CD4-positive, alpha-beta T cell treated with Interleukin-4 for 4 hours (primary cell): Measurements from ENCODE around the gene SREBF2.
A peak's percentile ranks its signal among the peaks of the same experiment; 100 is the strongest.

ENCODE experiments used
- DNase-seq: peaks from one replicate; pipeline ENCODE4 v3.0.0-alpha.2; 2020

Gene SREBF2

DNA sequence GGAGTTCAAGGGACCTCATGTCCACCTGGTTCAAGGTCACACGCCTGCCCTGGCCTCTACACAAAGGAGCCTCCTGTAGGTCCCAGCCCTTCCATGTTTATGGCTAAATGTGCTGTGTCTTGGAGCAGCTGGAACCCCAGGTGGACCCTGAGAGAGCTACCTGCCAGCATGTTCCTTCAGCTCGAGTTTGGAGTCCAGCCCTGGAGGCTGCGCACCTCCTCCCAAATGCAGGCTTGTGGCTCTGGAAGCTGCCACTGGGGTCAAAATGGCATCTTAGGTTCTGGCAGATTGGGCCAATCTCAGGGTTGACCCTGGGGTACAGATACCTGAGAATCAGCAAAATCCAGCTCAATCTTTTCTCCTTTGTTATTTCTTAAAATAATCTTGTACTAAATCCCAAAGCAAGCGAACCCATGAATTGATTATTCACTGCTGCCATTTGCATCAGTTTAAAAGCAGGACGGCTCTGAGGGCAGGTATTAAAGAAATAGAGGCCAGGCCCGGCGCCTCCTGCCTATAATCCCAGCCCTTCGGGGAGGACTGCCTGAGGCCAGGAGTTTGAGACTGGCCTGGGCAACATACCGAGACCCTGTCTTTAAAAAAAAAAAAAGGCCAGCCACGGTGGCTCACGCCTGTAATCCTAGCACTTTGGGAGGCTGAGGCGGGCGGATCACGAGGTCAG lies 90.8 kb downstream of the SREBF2 start:
- no peak for DNase-seq

GRCh38 chr22:41925783-41926460 lies 93.0 kb downstream of the SREBF2 start:
- DNase-seq = peak; percentile 64

DNA sequence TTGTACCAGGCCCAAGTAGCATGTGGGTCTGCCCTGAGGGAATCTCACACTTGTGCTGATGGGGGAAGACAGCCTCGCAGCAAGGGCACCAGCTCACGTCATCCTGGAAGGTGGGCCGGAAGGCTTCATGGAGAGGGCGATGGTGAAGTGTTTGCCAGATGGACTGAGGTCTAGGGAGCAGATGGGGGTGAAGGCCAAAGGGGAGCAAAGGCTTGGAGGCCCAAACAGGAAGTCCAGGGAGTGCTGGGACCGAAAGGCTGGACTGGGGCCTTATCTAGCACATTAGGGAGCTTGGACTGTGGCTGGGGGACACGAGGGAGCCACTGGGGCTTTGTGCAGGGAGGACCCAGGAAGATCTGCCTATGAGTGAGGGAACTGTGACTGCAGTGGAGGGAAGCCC lies 94.9 kb downstream of the SREBF2 start:
- no peak for DNase-seq

- DNase-seq = no peak
These were observed 95.9 kb downstream of the SREBF2 start for GRCh38 chr22:41928593-41929417.

- DNase-seq = no peak
These were observed 96.5 kb downstream of the SREBF2 start for GRCh38 chr22:41929418-41929810.

GRCh38 chr22:41931701-41932269 lies 98.9 kb downstream of the SREBF2 start:
- no peak for DNase-seq

- no peak for DNase-seq
These were observed 99.4 kb downstream of the SREBF2 start for GRCh38 chr22:41932353-41932752.

DNA sequence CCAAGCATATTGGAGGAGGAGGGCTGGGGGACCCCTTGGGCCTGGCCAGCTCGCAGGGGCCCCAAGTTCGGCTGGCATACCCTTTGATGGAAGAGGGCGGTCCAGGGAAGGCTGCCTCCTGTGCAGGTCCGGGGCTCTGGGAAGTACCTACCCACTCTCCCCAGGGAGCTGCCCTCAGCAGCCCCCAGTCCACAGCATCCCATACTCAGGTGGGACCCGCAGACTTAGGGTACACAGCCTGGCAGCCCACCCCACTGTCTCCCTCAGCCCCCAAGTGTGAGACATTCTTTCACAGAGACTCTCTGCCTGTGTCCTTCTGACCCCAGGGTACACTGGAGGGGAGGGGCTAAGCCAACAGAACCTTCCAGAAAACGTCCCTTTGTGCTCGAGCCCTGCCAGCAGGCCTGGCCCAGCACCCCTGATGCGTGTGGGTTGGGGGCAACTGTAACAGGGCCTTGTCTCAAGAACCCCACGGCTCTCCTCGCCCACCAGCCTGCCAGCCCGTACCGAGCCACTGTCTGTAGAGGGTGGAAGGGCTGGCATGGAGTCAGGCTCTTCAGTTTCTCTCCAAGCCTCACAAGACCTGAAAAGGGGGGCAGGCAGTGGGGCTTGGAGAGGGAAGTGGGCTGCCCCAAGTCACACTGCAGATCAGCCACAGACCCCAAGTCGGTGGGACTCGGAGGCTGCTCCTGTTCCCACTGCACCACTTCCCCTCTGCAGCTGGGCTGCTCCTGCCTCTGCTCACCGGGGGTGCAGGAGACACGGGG lies 100.7 kb downstream of the SREBF2 start:
- DNase-seq = no peak

DNA sequence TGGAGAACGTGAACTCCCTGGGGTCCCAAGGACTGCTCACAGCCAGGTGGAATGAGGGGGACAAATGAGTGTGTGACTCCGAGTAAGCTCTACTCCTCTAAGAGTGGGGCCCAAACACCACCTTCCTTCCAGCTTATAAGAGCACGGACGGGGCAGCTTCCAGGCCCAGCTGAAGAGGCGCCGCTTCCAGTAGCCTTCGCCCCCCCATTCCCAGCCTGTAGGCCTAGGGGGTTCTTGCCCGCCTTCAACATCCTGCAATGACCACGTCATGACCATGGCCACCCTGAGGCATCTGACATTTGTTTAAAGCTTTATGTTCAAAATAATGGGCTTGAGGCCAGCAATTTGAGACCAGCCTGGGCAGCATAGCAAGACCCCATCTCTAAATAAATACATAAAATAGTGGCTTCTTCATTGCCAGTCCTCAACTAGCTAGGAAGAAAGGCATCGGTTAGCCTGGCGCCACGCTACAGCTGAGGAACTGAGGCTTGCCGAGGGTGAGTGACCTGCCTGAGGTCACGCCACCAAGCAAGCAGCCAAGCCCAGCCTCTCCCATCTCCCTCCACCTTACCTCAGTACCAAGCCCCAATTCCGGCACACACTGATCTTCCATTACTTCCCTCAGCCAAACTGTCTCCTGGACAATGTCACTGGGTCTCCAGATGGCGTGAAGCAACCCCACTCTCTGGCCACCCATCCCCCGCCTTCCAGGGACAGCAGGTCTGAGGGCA lies 101.5 kb downstream of the SREBF2 start:
- no peak for DNase-seq

DNA sequence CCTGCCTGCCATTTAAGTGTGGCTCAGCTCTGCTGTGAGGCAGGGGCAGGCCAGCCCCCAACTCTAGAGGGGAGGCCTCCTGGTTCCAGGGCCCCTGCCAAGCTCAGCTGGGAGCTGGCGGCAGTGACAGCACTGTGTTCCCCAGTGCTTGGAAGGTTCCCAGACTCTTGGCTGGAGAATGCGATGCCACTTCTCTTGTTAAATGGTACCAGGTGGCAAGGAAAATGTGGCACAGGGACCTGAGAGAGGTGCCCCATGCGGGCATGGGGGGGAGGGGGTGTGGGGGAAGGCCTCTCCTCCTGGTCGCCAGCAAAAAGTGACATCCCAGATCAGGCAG lies 102.1 kb downstream of the SREBF2 start:
- DNase-seq = no peak

DNA sequence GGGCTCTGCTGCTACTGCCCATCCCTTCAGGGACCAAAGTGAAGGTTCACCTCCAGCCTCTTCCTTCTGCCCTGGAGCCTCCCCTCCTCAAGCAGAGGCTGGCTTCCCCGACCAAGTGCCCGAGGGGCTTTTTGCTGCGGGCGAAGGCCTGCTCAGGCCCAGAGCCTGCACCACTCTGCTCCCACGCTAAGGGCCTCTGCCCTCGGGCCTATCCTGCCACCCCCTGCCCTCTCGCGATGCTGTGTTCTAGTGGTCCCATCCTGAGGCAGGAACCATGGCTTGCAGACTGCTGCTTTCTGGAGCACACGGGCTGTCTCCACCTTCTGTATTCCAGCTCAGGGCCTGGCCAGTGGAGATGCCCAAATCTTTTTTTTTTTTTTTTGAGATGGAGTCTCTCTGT lies 102.6 kb downstream of the SREBF2 start:
- no peak for DNase-seq

- DNase-seq = no peak
These were observed 103.9 kb downstream of the SREBF2 start for GRCh38 chr22:41936894-41937169.

DNA sequence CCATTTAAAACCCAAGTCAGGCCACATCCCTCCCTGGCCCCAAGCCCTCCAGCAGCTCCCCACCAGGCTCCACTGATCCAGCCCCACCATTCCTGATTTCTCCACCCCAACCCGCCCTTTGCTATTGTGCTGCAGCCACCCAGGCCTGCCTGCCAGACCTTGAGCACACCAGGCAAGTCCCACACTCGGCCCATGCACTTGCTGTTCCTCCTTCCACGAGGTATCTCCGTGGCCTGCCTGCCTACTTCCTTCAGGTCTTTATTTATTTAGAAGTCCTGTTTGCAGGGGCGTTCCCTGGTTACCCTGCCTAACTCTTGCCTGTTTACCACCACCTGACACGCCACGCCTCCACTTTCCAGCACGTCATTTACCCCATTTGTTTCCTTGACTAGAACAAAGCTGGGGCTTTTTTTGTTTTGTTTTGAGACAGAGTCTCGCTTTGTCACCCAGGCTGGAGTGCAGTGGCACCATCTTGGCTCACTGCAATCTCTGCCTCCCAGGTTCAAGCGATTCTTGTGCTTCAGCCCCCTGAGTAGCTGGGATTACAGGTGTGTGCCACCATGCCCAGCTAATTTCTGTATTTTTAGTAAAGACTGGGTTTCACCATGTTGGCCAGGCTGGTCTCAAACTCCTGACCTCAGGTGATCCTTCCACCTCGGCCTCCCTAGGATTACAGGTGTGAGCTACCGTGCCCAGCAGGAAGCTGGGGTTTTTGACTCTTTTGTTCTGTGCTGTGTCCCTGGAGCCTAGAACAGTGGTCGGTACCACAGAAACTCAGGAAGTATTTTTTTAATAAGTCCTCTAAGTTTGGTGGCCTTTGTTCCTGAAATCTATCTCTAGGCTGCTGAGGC lies 107.3 kb downstream of the SREBF2 start:
- peak; percentile 99 for DNase-seq

DNA sequence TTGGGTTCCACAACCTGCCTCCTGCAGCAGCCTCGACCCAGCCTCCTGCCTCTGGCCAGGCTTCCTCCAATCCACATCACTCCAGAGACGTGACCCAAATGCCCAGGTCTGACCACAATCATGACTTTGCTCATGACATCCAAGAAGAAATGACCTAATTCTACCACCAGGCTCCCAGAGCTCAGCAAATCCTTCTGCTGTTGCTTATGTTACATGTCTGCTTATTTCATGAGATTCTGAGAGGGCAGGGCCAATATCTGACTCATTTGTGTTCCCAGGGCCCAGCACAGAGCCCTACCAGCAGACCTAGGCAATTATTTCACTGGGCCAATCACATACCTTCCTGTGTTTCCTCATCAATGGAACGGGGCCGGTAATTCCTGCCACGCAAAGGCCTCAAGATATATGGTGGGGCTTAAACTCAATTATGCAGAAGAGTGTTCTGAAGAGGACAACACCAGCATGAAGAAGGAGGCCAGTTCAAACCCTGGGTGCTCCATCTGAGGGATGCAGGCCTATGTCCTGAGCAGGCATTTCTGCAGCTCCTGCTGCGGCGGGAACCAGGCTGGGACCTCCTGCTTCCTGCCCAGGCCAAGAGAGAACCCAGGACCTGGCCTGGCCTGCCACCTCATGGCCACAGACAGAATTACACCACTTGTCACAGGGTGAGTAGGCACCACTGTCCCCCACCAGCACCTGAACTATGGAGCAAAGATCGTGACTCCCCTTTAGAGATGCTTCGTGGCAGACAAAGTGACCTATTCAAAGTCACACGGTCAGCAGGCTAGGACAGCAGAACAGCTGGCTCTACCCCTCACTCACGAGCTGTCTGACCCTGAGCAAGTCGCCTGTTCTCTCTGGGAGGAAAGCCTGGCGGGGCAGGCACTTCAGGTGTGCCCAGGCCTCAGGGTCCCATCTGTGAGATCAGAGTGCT lies 108.2 kb downstream of the SREBF2 start:
- peak; percentile 90 for DNase-seq

DNA sequence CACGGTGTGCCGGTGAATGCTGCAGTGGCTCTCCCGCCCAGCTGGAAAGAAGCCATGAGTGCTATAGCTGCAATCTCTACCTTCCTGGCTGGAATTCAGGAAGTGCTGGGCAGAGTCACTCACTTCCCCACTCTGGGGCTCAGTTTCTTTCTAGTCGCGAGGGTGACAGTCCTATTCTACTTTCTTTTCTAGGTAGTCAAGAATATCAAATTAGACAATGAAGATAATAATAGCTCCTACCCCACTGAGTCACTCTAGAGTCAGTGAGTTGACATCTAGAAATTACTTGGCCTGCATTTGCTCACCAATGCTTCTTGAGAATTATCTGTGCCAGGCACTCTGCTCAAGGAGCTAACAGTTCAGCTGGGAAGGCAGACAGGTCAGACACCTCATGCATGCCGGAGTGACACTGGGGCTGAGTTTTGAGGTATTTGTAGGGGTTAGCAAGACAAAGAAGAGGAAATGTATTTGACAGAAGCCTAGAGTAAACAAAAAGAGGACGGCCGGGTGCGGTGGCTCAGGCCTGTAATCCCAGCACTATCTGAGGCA lies 110.8 kb downstream of the SREBF2 start:
- DNase-seq = no peak

- peak; percentile 82 for DNase-seq
These were observed 113.9 kb downstream of the SREBF2 start, which contains the start of gene CENPM for GRCh38 chr22:41946629-41947423. TSS of gene CENPM (minus strand) at chr22:41947152. CDS start at chr22:41947076, 76 bp downstream.

GRCh38 chr22:41947424-41948080 lies 114.6 kb downstream of the SREBF2 start:
- DNase-seq = no peak

- no peak for DNase-seq
These were observed 115.2 kb downstream of the SREBF2 start for GRCh38 chr22:41948142-41948541.
